HCT116 (cell line): ENCODE data around the gene SSTR5.

Source experiments
- EZH2 ChIP-seq: fragments of 200-600 bp; sonication (generic); IDR thresholded peaks from 2 replicates; pipeline ENCODE4 v1.6.1; 2017; ENCODE audit warnings: antibody characterized with exemption, mixed run types
- POLR2A ChIP-seq: IDR thresholded peaks from 2 replicates; pipeline ENCODE4 v1.7.0; 2011; ENCODE audit warnings: borderline replicate concordance; ENCODE audit not compliant: insufficient read depth, insufficient read length; ENCODE audit errors: extremely low read depth
- POLR2AphosphoS5 ChIP-seq: IDR thresholded peaks from 2 replicates; pipeline ENCODE4 v1.6.1; 2011; ENCODE audit warnings: mild to moderate bottlenecking, low read depth, low read length, moderate library complexity
- TF ChIP-seq, protein P1 (sequence below): IDR thresholded peaks from 2 replicates; pipeline ENCODE4 v1.6.1; 2012; ENCODE audit warnings: low read depth
- TF ChIP-seq, protein P2 (sequence below), 3 experiments: fragments of 200-600 bp in 1 of 3; sonication (generic) in 1 of 3; IDR thresholded peaks in 2 of 3; conservative IDR thresholded peaks in 1 of 3; 2 replicates each; pipeline ENCODE4 v1.5.1; 2012 to 2017; ENCODE audit warnings: low read depth in 2 of 3, low read length in 2 of 3, antibody characterized with exemption in 1 of 3, borderline replicate concordance in 1 of 3, control low read depth in 1 of 3, mild to moderate bottlenecking in 1 of 3, mixed read lengths in 1 of 3, mixed run types in 1 of 3, moderate library complexity in 1 of 3; ENCODE audit not compliant: insufficient read depth in 1 of 3

DNA sequence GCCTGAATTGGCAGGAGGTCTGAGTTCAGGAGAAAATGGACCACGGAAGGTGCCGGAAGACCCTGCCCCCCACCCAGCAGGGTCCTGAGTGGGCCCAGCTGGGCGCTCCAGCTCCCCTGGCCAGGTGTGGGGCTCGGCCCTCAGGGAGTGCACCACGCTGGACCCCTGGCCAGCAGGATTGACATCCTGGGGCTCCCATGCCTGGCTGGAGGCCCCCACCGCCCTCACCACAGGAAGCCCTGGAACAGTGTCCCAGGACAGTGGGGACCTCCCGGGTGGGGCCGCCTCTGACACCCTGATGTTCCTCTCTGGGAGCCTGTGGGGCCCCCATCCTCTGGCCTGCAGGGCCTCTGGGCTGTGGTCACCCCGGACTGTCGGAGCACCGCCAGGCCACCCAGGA is 52.2 kb downstream of the SSTR5 start:
- TF ChIP-seq, protein P1, sequence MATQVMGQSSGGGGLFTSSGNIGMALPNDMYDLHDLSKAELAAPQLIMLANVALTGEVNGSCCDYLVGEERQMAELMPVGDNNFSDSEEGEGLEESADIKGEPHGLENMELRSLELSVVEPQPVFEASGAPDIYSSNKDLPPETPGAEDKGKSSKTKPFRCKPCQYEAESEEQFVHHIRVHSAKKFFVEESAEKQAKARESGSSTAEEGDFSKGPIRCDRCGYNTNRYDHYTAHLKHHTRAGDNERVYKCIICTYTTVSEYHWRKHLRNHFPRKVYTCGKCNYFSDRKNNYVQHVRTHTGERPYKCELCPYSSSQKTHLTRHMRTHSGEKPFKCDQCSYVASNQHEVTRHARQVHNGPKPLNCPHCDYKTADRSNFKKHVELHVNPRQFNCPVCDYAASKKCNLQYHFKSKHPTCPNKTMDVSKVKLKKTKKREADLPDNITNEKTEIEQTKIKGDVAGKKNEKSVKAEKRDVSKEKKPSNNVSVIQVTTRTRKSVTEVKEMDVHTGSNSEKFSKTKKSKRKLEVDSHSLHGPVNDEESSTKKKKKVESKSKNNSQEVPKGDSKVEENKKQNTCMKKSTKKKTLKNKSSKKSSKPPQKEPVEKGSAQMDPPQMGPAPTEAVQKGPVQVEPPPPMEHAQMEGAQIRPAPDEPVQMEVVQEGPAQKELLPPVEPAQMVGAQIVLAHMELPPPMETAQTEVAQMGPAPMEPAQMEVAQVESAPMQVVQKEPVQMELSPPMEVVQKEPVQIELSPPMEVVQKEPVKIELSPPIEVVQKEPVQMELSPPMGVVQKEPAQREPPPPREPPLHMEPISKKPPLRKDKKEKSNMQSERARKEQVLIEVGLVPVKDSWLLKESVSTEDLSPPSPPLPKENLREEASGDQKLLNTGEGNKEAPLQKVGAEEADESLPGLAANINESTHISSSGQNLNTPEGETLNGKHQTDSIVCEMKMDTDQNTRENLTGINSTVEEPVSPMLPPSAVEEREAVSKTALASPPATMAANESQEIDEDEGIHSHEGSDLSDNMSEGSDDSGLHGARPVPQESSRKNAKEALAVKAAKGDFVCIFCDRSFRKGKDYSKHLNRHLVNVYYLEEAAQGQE: no peak
- TF ChIP-seq, protein P2, sequence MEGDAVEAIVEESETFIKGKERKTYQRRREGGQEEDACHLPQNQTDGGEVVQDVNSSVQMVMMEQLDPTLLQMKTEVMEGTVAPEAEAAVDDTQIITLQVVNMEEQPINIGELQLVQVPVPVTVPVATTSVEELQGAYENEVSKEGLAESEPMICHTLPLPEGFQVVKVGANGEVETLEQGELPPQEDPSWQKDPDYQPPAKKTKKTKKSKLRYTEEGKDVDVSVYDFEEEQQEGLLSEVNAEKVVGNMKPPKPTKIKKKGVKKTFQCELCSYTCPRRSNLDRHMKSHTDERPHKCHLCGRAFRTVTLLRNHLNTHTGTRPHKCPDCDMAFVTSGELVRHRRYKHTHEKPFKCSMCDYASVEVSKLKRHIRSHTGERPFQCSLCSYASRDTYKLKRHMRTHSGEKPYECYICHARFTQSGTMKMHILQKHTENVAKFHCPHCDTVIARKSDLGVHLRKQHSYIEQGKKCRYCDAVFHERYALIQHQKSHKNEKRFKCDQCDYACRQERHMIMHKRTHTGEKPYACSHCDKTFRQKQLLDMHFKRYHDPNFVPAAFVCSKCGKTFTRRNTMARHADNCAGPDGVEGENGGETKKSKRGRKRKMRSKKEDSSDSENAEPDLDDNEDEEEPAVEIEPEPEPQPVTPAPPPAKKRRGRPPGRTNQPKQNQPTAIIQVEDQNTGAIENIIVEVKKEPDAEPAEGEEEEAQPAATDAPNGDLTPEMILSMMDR (IDR thresholded peaks at IDR 0.05 in 2 of 3, conservative IDR thresholded peaks at IDR 0.05 in 1 of 3; ENCODE audit: borderline replicate concordance in 1 of 3, insufficient read depth in 1 of 3, low read depth in 2 of 3, low read length in 2 of 3): no peak
- TF ChIP-seq EZH2 (no peak), POLR2AphosphoS5 (no peak), POLR2A (no peak)
